ENCODE results near the gene LRRC4C.

Gene LRRC4C

DNA sequence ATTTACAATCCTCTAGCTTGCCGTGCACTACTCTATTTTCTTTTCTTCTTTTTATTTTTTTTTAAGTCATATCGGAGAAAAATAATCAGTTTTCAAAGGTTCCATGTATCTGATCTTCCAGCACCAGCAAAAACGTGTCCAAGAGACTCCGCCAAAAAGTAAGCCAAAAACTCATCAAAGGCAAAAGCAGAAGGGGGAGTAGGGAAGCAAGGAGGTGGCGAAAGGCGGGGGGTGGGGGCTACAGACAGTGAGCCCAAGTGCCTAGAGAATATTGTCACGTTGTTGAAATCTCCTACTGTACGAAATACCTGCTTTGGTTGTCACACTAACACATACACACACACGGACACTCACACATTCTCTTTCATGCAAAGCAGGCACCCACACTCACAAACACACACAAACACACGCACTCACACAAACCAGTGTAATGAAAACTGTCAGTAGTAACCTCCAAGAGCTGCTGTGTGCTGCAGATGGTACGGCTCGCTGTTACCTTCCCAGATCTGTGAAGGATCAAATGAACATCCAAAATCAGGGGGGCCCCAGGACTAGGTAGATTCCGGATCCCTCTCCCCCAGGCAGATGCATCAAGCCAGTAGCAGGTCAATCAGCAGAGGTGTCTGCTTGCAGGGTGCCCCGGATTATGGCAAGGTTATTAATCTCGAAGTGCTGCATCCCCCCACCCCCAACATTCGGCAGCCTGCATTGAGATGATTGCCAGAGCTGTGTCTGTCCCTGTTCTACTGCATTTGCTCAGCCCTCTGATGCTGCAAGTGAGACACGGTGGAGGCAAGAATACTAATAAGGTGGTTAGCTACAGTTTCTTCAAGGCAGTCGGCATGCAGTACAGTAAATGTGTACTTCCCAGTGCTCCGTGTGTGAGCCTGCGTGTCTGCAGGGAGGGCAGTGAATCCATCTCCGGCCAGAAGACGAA is at the start of gene LRRC4C:
TSS of gene LRRC4C (minus strand) at position 188 of the 937 bp plus-strand sequence.
- H3K9me3 Mint-ChIP-seq, result peaks cover 0 to 5% of the 10 kb centered on the region in 2 donors
- no peak within 1 kb of the TSS for H3K27ac Mint-ChIP-seq
- ATAC-seq (no peak), DNase-seq (no peak)
- H3K4me1 Mint-ChIP-seq, result no peaks in the 10 kb centered on the region
- peaks cover 27% of the 10 kb centered on the region for H3K27me3 Mint-ChIP-seq
- no peak within 1 kb of the TSS for H3K4me3 Mint-ChIP-seq

DNA sequence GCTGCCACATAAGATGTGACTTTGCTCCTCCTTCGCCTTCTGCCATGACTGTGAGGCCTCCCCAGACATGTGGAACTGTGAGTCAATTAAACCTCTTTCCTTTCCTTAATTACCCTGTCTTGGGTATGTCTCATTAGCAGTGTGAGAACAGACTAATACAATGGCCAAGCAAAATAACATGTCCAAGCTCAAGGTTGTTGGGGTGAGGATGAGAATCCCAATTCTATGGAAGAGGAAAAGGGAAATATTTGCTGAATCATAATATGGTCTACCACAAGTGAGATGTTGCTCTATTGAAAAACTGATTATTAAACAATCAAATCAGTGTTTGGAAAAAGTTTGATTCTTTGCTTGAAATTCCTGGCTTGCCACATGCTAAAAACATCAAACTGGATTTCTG is 48.7 kb upstream of the LRRC4C start:
- Mint-ChIP-seq H3K4me3 (no peak overlapping the region), H3K27me3 (no peaks in the 10 kb centered on the region), H3K27ac (no peak overlapping the region), H3K4me1 (no peaks in the 10 kb centered on the region), H3K9me3 (peaks cover 6 to 11% of the 10 kb centered on the region in 2 donors)
- no peak for DNase-seq
- no peak for ATAC-seq

DNA sequence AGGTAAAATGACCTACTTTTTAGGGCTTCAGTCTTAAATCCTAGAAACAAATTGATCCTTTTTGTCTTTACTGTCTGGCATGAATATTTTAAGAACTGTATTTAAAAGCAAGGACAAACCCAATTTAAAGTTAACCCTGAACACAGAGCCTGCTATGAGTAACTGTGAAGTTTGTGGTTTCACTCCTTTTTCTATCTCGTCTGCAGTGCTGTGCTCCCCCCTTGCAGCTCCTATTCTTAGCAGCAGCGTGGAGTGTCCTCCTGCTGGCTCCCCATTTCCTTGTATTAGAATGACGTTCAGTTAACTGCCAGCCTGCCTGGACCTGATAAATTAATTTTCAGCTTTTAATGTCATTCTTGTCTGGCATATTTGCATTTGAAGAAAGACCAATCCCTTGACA is 40.0 kb upstream of the LRRC4C start:
- H3K9me3 Mint-ChIP-seq, result peaks cover 7 to 16% of the 10 kb centered on the region in 2 donors
- H3K4me3 Mint-ChIP-seq, result no peak overlapping the region
- no peaks in the 10 kb centered on the region for H3K27me3 Mint-ChIP-seq
- ATAC-seq (no peak), DNase-seq (no peak)
- no peak overlapping the region for H3K27ac Mint-ChIP-seq
- no peaks in the 10 kb centered on the region for H3K4me1 Mint-ChIP-seq

DNA sequence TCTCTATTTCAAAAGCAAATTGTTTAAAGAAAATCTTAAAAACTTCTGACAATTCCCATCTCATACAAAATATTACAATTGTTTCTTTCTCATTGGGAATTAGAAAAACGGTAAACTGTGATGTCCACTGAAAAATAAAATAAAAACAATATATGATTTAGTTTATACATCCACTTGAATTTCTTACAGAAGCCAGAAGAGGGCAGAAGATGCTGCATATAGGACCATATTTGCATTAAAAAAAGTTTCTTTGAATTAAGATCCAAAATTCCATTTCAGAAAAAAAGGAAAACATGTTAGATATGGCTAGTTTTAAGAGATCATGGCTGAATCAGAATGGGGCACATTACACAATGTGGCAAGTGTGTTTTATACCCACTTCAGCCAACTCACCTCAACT is 39.3 kb upstream of the LRRC4C start:
- DNase-seq (no peak), ATAC-seq (no peak)
- Mint-ChIP-seq H3K27ac (no peak overlapping the region), H3K9me3 (peaks cover 7 to 16% of the 10 kb centered on the region in 2 donors), H3K4me1 (no peaks in the 10 kb centered on the region), H3K27me3 (no peaks in the 10 kb centered on the region), H3K4me3 (no peak overlapping the region)

DNA sequence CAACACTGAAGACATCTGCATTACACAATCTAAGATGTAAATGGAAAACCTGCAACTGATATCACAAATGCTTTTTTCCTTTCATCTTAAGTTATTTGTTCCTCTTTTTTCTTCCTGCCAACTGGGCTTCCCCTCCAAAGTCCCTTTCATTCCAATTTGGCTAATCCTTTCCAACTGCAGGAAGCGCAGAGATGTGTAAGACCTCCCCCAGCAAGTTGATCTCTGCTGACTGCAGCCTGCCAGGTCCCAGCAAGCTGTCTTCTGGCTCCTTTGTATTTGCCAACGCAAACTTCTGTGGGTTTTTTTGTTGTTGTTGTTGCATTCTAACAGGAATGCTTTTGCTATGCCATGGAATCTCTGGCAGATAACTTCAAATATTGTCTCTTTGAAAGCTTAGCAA is 38.5 kb upstream of the LRRC4C start:
- Mint-ChIP-seq H3K27me3 (no peaks in the 10 kb centered on the region), H3K9me3 (peaks cover 7 to 16% of the 10 kb centered on the region in 2 donors), H3K4me3 (no peak overlapping the region), H3K4me1 (no peaks in the 10 kb centered on the region), H3K27ac (no peak overlapping the region)
- DNase-seq, result no peak
- no peak for ATAC-seq

DNA sequence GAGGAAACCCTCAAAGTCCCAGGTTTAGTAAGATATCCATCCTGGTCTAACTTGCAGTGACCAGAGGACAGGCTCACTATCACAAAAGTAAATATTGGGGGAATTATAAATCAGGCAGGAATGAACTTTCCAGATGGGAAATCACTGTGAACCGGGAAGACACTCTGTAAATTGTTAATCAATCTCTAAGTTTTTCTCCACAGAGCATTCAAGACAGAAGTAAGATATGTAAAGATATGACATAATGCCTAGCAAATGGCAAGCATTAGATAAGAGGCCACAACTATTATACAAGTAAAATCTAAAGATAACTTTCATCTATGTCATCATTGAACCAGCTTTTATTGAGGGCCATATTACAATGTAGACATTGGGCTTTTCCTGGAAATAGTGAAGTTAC is 35.3 kb upstream of the LRRC4C start:
- Mint-ChIP-seq H3K27me3 (no peaks in the 10 kb centered on the region), H3K27ac (no peak overlapping the region), H3K4me1 (no peaks in the 10 kb centered on the region), H3K9me3 (peaks cover 4 to 7% of the 10 kb centered on the region in 2 donors), H3K4me3 (no peak overlapping the region)
- DNase-seq, result no peak
- ATAC-seq, result no peak

DNA sequence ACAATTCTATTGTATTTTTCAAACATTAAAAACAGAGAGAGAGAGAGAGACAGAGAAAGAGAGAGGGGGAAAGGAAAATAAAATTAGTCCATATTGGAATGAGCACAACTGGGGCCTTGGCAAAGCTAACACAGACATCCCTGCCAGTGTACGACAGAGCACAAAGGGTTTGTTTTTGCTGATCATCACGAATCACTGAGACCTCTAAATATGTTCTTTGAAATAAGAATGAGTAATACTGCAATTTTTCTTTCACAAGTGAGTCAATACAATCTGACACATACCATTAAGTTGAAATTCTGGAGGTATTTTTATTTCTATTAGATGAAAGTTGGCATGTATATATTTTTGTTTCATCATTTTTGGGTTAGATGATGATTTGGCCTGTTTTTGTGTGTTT is 27.0 kb upstream of the LRRC4C start:
- ATAC-seq (no peak), DNase-seq (no peak)
- peaks cover 0 to 23% of the 10 kb centered on the region in 2 donors for H3K9me3 Mint-ChIP-seq
- H3K4me1 Mint-ChIP-seq, result no peaks in the 10 kb centered on the region
- no peak overlapping the region for H3K4me3 Mint-ChIP-seq
- H3K27ac Mint-ChIP-seq, result no peak overlapping the region
- H3K27me3 Mint-ChIP-seq, result no peaks in the 10 kb centered on the region

DNA sequence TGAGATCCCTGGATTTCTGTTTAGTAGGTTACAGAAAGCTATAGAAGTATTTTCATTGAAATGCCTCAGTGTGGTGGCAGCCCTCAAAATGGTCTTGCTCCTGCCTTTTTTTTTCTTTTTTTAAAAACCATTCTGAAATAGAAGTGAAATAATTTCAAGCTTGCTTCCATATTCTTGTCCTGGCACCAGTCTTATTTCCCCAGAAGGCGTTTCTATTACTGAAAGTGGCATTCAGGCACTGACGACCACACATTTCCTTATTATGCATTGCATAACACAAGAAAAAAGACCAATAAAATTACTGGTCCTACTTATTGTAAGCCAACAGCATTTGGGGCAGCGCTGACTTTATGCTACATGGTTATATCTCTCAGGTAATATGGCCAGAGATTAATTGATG is 24.5 kb upstream of the LRRC4C start:
- no peak overlapping the region for H3K27ac Mint-ChIP-seq
- DNase-seq (no peak), ATAC-seq (no peak)
- no peaks in the 10 kb centered on the region for H3K4me1 Mint-ChIP-seq
- H3K4me3 Mint-ChIP-seq, result no peak overlapping the region
- H3K27me3 Mint-ChIP-seq, result no peaks in the 10 kb centered on the region
- H3K9me3 Mint-ChIP-seq, result peaks cover 0 to 19% of the 10 kb centered on the region in 2 donors

DNA sequence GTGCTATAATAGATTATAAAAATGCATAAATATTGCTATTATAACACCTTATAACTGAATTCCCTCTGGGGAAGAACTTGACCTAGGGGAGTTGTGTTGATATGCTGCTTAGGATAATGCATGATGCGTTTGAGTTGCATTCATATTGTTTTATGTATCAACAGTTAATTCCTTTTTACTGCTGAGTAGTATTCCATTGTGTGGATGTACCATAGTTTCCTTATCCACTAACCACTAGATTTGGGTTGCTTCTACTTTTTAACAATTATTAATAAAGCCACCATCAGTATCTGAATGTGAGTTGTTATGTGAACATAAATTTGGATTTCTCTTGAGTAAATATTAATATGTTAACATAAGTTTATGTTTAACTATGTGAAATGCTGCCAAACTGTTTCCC is 19.7 kb upstream of the LRRC4C start:
- Mint-ChIP-seq H3K9me3 (peaks cover 5 to 24% of the 10 kb centered on the region in 2 donors), H3K4me3 (no peak overlapping the region), H3K27ac (no peak overlapping the region), H3K4me1 (no peaks in the 10 kb centered on the region), H3K27me3 (no peaks in the 10 kb centered on the region)
- DNase-seq (no peak), ATAC-seq (no peak)

DNA sequence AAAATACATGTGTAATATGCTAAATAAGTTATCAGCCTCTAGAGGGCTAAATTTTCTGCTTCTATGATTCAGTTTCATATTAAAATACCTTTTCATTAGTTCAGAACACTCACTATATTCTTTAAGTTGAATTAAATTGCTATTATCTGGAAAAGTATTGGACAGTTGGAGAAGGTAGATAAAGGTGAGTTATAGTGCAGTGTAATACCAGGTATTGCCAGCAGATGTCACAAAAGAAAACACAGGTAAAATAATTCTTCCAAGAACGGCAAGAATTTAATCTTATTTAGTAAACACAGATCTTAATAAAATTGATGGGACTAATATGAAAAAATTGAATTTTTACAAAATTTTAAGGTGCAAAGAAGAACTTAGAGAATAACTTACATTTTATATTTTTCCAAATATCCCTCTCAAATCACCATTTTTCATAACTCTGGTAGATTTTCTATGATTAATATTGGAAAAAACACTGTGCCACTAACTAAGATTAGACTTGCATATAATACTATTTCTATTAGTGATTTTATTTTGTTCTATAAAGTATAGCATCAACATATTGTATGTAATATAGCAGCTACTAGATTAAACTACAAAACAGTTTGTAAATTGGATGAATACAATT is 1.7 kb upstream of the LRRC4C start:
- no peak for ATAC-seq
- Mint-ChIP-seq H3K27ac (no peak overlapping the region), H3K9me3 (peaks cover 0 to 5% of the 10 kb centered on the region in 2 donors), H3K4me3 (no peak overlapping the region), H3K4me1 (no peaks in the 10 kb centered on the region), H3K27me3 (peaks cover 27% of the 10 kb centered on the region)
- DNase-seq, result no peak

DNA sequence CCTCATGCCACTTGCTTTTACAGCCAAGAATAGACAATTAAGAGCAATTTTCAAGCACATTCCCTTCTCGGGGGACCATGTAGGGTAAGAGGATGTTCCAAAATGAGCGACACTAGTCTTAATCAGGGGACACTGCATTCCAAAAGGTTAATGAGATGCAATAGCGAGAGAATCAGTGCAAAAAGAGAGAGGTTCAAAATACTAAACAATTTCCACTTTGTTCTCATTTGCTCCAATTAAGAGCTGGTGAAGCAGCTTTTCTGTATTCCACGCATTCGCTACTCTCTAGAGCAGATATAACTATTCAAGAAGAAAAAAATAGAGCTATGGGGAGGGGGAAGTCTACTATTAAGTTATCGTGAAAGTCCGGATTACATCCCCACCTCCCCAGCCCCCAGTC is 811 bp downstream of the LRRC4C start:
- H3K4me3 Mint-ChIP-seq, result no peak overlapping the region
- no peak for ATAC-seq
- H3K27ac Mint-ChIP-seq, result no peak overlapping the region
- H3K27me3 Mint-ChIP-seq, result peaks cover 27% of the 10 kb centered on the region
- DNase-seq, result no peak
- H3K9me3 Mint-ChIP-seq, result peaks cover 0 to 5% of the 10 kb centered on the region in 2 donors
- no peaks in the 10 kb centered on the region for H3K4me1 Mint-ChIP-seq

DNA sequence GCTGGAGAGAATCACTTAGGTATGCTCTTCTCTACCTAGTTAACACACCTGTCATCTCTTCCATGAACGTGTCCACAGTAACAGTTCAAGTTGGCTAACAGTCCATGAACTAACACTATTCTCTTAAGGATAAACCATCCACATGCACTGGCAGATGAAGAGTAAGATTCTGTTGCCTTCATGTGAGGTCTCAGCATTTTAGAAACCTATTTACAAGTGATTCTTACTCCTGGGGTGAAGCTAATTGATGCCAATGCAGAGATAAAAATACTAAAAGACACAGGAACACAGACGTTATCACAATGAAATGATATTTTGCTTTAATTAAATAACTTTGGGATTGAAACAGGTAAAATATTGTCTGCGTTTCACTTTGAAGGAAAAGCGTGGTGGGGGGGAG is 1.3 kb downstream of the LRRC4C start:
- H3K27me3 Mint-ChIP-seq, result peaks cover 27% of the 10 kb centered on the region
- H3K4me3 Mint-ChIP-seq, result no peak overlapping the region
- ATAC-seq, result no peak

DNA sequence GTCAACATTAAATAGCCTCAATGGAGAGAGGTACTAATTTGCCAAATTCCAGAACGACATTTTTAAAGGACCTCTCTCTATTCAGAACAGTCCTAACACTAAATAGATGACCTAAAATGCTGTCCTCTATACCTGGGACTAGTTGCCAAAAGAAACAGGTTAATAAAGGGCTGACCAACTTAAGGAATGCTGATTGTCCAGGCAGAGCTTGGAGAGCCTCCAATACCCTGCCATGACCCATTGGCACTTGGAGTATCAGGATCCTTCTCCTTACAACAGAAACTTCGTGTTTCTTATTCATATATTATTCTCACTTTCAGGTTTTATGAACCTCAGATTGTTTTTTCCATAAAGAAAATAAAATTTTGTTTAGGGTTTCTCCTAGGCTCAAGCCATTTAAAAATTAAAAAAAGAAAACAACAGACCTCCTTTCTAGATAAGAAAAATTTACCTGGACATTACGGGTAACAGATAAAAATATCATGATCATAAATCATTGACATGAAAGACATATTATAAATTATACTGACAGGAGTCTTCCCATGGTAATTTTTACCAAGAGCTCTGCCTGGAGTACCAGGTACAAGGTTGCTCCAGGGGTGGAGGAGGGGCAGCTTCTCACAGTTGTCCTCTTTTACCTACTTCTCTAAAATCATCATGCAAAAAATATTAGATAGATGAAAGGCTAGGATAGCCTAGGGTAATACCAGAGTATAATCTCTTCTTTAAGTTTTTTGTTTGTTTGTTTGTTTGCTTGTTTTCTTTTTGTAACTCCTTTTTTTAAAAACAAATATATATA is 2.0 kb downstream of the LRRC4C start:
- DNase-seq (no peak), ATAC-seq (no peak)
- no peaks in the 10 kb centered on the region for H3K4me1 Mint-ChIP-seq
- no peak overlapping the region for H3K27ac Mint-ChIP-seq
- peaks cover 27% of the 10 kb centered on the region for H3K27me3 Mint-ChIP-seq
- peaks cover 0 to 5% of the 10 kb centered on the region in 2 donors for H3K9me3 Mint-ChIP-seq
- no peak overlapping the region for H3K4me3 Mint-ChIP-seq

More for the DNA sequence above, 1.3 kb downstream of the LRRC4C start:
- H3K4me1 Mint-ChIP-seq, result no peaks in the 10 kb centered on the region
- no peak overlapping the region for H3K27ac Mint-ChIP-seq
- H3K9me3 Mint-ChIP-seq, result peaks cover 0 to 5% of the 10 kb centered on the region in 2 donors
- DNase-seq, result no peak

DNA sequence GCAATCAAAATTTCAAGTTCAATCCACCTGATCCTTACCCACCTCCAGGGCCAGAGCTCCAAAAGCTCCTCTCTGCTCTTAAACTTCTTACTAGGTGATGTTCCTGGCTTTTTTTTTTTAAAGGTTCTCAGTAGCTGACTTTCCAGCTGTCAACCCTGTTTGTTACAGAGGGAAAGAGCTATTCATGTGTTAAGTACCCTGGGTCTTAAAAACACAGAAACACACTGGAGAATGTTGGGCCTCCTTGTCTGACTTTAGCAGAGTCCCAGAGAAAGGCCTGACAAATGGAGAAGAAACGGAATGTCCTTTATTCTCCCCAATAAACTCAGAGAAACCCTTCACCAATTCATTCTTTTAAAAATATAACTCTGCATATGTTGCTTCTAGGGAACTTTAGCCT is 3.2 kb downstream of the LRRC4C start:
- no peak overlapping the region for H3K4me3 Mint-ChIP-seq
- no peak overlapping the region for H3K27ac Mint-ChIP-seq
- H3K4me1 Mint-ChIP-seq, result no peaks in the 10 kb centered on the region
- DNase-seq, result no peak
- H3K27me3 Mint-ChIP-seq, result peaks cover 27% of the 10 kb centered on the region
- ATAC-seq, result no peak
- peaks cover 0 to 5% of the 10 kb centered on the region in 2 donors for H3K9me3 Mint-ChIP-seq

DNA sequence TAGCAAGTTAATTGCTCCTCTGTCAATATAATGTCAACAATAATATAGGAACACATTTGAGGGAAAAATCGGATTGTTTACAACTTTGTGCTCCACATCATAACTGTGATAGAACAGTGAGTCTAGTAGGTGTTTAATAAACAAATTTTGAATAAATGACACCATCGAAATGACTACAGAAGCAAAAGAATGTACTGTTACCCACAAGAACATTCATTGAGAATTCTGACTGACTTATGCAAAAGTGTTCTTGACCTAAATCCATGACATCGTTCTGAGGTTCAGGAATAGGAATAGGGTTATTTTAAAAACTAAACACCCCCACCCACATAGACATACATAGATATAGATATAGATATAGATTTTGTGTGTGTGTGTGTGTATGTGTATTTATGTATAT is 8.4 kb downstream of the LRRC4C start:
- ATAC-seq, result no peak
- Mint-ChIP-seq H3K27me3 (no peaks in the 10 kb centered on the region), H3K27ac (no peak overlapping the region), H3K4me1 (no peaks in the 10 kb centered on the region), H3K4me3 (no peak overlapping the region), H3K9me3 (peaks cover 0 to 6% of the 10 kb centered on the region in 2 donors)
- no peak for DNase-seq
